Activated CD4-positive, alpha-beta memory T cell treated with anti-CD3 and anti-CD28 coated beads, Interleukin-2, amount 10 ng/mL, durations not matched to agents 7 days and 5 days (primary cell): Measurements from ENCODE around the gene SYN1. TPM values are rescaled to one million over a fixed set of nuclear protein-coding genes. Genes with fewer than 3 reads are reported as not detected.
"Not testable (repeated sequence)": the region's sequence is repeated elsewhere in the genome, so short reads cannot be mapped to it uniquely, and the experiment has no call there.

Source experiments
- CTCF ChIA-PET: fragments of 350-600 bp; sonication (Branson Sonifier 250); formaldehyde crosslinking; loops from one replicate; lab custom pipeline; 2021; ENCODE audit warnings: antibody characterized with exemption, inconsistent platforms; lab: Charles Lee
- POLR2A ChIA-PET: fragments of 350-600 bp; sonication (Branson Sonifier 250); formaldehyde crosslinking; loops from one replicate; lab custom pipeline; 2021; ENCODE audit warnings: antibody characterized with exemption; lab: Charles Lee
- DNase-seq: peaks from one replicate; pipeline ENCODE4 v3.0.0-alpha.2; 2020
- H3K27ac Mint-ChIP-seq: one replicate; pipeline ENCODE4 v1.8.0; 2021; ENCODE audit warnings: mild to moderate bottlenecking, mixed read lengths
- H3K27me3 Mint-ChIP-seq: one replicate; pipeline ENCODE4 v1.8.0; 2021; ENCODE audit warnings: mixed read lengths
- H3K36me3 Mint-ChIP-seq: one replicate; pipeline ENCODE4 v1.8.0; 2021; ENCODE audit warnings: low read depth, mixed read lengths
- H3K4me1 Mint-ChIP-seq: one replicate; pipeline ENCODE4 v1.8.0; 2021; ENCODE audit warnings: mixed read lengths
- H3K4me3 Mint-ChIP-seq: one replicate; pipeline ENCODE4 v1.8.0; 2021; ENCODE audit warnings: mild to moderate bottlenecking, mixed read lengths
- H3K9me3 Mint-ChIP-seq: one replicate; pipeline ENCODE4 v1.8.0; 2021; ENCODE audit warnings: mixed read lengths
- total RNA-seq, 2 experiments: library from RNA; stranded (reverse); gene quantifications; one replicate each; pipeline ENCODE4 v1.2.3, GENCODE V29; 2021

The SYN1 gene
- total RNA-seq, result under 1 TPM; 0.18 to 0.40 TPM

GRCh38 chrX:47619486-47620302 is at the start of gene SYN1:
Gene SYN1, minus strand, starts transcription at chrX:47619857. Its CDS starts 129 bp downstream, at chrX:47619728.
- Mint-ChIP-seq H3K4me1 (peaks cover 19% of the 10 kb centered on the region), H3K27me3 (peaks cover 46% of the 10 kb centered on the region), H3K36me3 (peaks cover under 1% of the 10 kb centered on the region), H3K27ac (no peak within 1 kb of the TSS), H3K4me3 (peak within 1 kb of the TSS; percentile 67), H3K9me3 (no peaks in the 10 kb centered on the region)
- ChIA-PET CTCF (no interaction called here), POLR2A (no interaction called here)
- DNase-seq, result peak; percentile 82

- H3K27ac Mint-ChIP-seq, H3K4me3 Mint-ChIP-seq, H3K9me3 Mint-ChIP-seq, H3K4me1 Mint-ChIP-seq, CTCF ChIA-PET, POLR2A ChIA-PET, H3K36me3 Mint-ChIP-seq, DNase-seq, H3K27me3 Mint-ChIP-seq: not testable (repeated sequence)
Measured at GRCh38 chrX:47665797-47666196, 46.1 kb upstream of the SYN1 start.

- peaks cover 10% of the 10 kb centered on the region for H3K36me3 Mint-ChIP-seq
- H3K27me3 Mint-ChIP-seq, result no peaks in the 10 kb centered on the region
- POLR2A ChIA-PET, result no interaction called here
- no peak for DNase-seq
- H3K4me1 Mint-ChIP-seq, result peaks cover 13% of the 10 kb centered on the region
- CTCF ChIA-PET, result no interaction called here
- H3K9me3 Mint-ChIP-seq, result no peaks in the 10 kb centered on the region
- H3K4me3 Mint-ChIP-seq, result no peak overlapping the region
- no peak overlapping the region for H3K27ac Mint-ChIP-seq
Measured at GRCh38 chrX:47664737-47665136, 45.1 kb upstream of the SYN1 start.

- Mint-ChIP-seq H3K27me3 (no peaks in the 10 kb centered on the region), H3K36me3 (peaks cover 17% of the 10 kb centered on the region), H3K9me3 (no peaks in the 10 kb centered on the region), H3K4me3 (no peak overlapping the region), H3K27ac (peak overlapping the region; percentile 74), H3K4me1 (peaks cover 25% of the 10 kb centered on the region)
- ChIA-PET CTCF (interaction anchor here (1.1 to 1.4 kb wide), 3 partner anchors 9 to 15 kb away, joined by 3 to 4 read pairs (median 4); partner anchors contain the start of gene ELK1), POLR2A (interaction anchor here (1.0 kb wide), 1 partner anchor 14 kb away, joined by 4 read pairs; no protein-coding TSS in a partner anchor)
- DNase-seq, result peak; percentile 21
Measured at GRCh38 chrX:47662144-47662657, 42.5 kb upstream of the SYN1 start.

- H3K4me1 Mint-ChIP-seq, result peaks cover 31% of the 10 kb centered on the region
- no peaks in the 10 kb centered on the region for H3K27me3 Mint-ChIP-seq
- POLR2A ChIA-PET, result no interaction called here
- DNase-seq, result no peak
- CTCF ChIA-PET, result interaction anchor here (1.1 kb wide), 1 partner anchor 14 kb away, joined by 4 read pairs; no protein-coding TSS in a partner anchor
- H3K27ac Mint-ChIP-seq, result no peak overlapping the region
- H3K9me3 Mint-ChIP-seq, result no peaks in the 10 kb centered on the region
- peaks cover 24% of the 10 kb centered on the region for H3K36me3 Mint-ChIP-seq
- no peak overlapping the region for H3K4me3 Mint-ChIP-seq
Measured at GRCh38 chrX:47661539-47661938, 41.9 kb upstream of the SYN1 start.

- H3K27me3 Mint-ChIP-seq, result no peaks in the 10 kb centered on the region
- peaks cover 44% of the 10 kb centered on the region for H3K4me1 Mint-ChIP-seq
- H3K4me3 Mint-ChIP-seq, result peak overlapping the region; percentile 86
- no peaks in the 10 kb centered on the region for H3K9me3 Mint-ChIP-seq
- no peak for DNase-seq
- CTCF ChIA-PET, result no interaction called here
- peak overlapping the region; percentile 98 for H3K27ac Mint-ChIP-seq
- POLR2A ChIA-PET, result interaction anchor here (1.3 kb wide), 1 partner anchor 9 kb away, joined by 3 read pairs; the partner anchor contains the start of gene ELK1
- peaks cover 42% of the 10 kb centered on the region for H3K36me3 Mint-ChIP-seq
Measured at GRCh38 chrX:47659421-47659726, 39.7 kb upstream of the SYN1 start.

- DNase-seq, result peak; percentile 94
- peaks cover 44% of the 10 kb centered on the region for H3K4me1 Mint-ChIP-seq
- peaks cover 43% of the 10 kb centered on the region for H3K36me3 Mint-ChIP-seq
- CTCF ChIA-PET, result no interaction called here
- no peaks in the 10 kb centered on the region for H3K27me3 Mint-ChIP-seq
- H3K4me3 Mint-ChIP-seq, result peak within 1 kb of the TSS; percentile 86
- H3K27ac Mint-ChIP-seq, result peak within 1 kb of the TSS; percentile 98
- no peaks in the 10 kb centered on the region for H3K9me3 Mint-ChIP-seq
- POLR2A ChIA-PET, result interaction anchor here (1.3 kb wide), 1 partner anchor 8 kb away, joined by 3 read pairs; the partner anchor contains the start of gene ELK1
Measured at GRCh38 chrX:47658684-47659420, 39.2 kb upstream of the SYN1 start, which contains the start of gene UXT. Gene UXT, minus strand, starts transcription at chrX:47659180. Its CDS starts 253 bp downstream, at chrX:47658927.

- no peaks in the 10 kb centered on the region for H3K27me3 Mint-ChIP-seq
- POLR2A ChIA-PET, result no interaction called here
- CTCF ChIA-PET, result no interaction called here
- peak overlapping the region; percentile 86 for H3K4me3 Mint-ChIP-seq
- H3K36me3 Mint-ChIP-seq, result peaks cover 49% of the 10 kb centered on the region
- DNase-seq, result no peak
- no peaks in the 10 kb centered on the region for H3K9me3 Mint-ChIP-seq
- H3K4me1 Mint-ChIP-seq, result peaks cover 48% of the 10 kb centered on the region
- H3K27ac Mint-ChIP-seq, result peak overlapping the region; percentile 98
Measured at GRCh38 chrX:47658301-47658683, 38.6 kb upstream of the SYN1 start.

GRCh38 chrX:47651043-47651905 is 31.6 kb upstream of the SYN1 start:
- CTCF ChIA-PET, result interaction anchor here (0.6 to 1.4 kb wide), 2 partner anchors 11 to 19 kb away, joined by 3 to 4 read pairs; no protein-coding TSS in a partner anchor
- Mint-ChIP-seq H3K4me1 (peaks cover 60% of the 10 kb centered on the region), H3K36me3 (peaks cover 67% of the 10 kb centered on the region), H3K9me3 (no peaks in the 10 kb centered on the region), H3K4me3 (peak overlapping the region; percentile 94), H3K27ac (peak overlapping the region; percentile 91), H3K27me3 (no peaks in the 10 kb centered on the region)
- DNase-seq, result no peak
- POLR2A ChIA-PET, result interaction anchor here (0.9 to 3.4 kb wide), 7 partner anchors 8 to 460 kb away, joined by 3 to 15 read pairs (median 3); partner anchors contain the start of gene TIMP1

- Mint-ChIP-seq H3K27ac (peak within 1 kb of the TSS; percentile 91), H3K27me3 (no peaks in the 10 kb centered on the region), H3K36me3 (peaks cover 58% of the 10 kb centered on the region), H3K4me3 (peak within 1 kb of the TSS; percentile 94), H3K4me1 (peaks cover 58% of the 10 kb centered on the region), H3K9me3 (no peaks in the 10 kb centered on the region)
- ChIA-PET POLR2A (interaction anchor here (0.9 to 3.4 kb wide), 10 partner anchors 9 to 459 kb away, joined by 3 to 15 read pairs (median 4); partner anchors contain the start of genes ARAF, CFP and TIMP1), CTCF (interaction anchor here (0.6 to 1.4 kb wide), 2 partner anchors 12 to 19 kb away, joined by 3 to 4 read pairs; no protein-coding TSS in a partner anchor)
- DNase-seq, result peak; percentile 92
Measured at GRCh38 chrX:47650164-47651042, 30.7 kb upstream of the SYN1 start, which contains the start of gene ELK1. Gene ELK1, minus strand, starts transcription at chrX:47650563. Its CDS starts 9,122 bp downstream, at chrX:47641441.

- Mint-ChIP-seq H3K4me3 (peak overlapping the region; percentile 94), H3K9me3 (no peaks in the 10 kb centered on the region), H3K27ac (peak overlapping the region; percentile 91), H3K27me3 (no peaks in the 10 kb centered on the region), H3K4me1 (peaks cover 63% of the 10 kb centered on the region), H3K36me3 (peaks cover 57% of the 10 kb centered on the region)
- POLR2A ChIA-PET, result interaction anchor here (1.2 to 3.4 kb wide), 6 partner anchors 8 to 94 kb away, joined by 3 to 15 read pairs (median 6); partner anchors contain the start of genes ARAF, CFP and TIMP1
- DNase-seq, result no peak
- CTCF ChIA-PET, result interaction anchor here (1.4 kb wide), 1 partner anchor 13 kb away, joined by 4 read pairs; no protein-coding TSS in a partner anchor
Measured at GRCh38 chrX:47649781-47650163, 30.1 kb upstream of the SYN1 start.
